K562 (cell line): ENCODE data around the gene ADAM30. TPM values are rescaled to one million over a fixed set of nuclear protein-coding genes. Genes with fewer than 3 reads are reported as not detected.

ENCODE experiments used
- CHCHD3 ChIP-seq: fragments of 250-450 bp; sonication (Bioruptor Pico); IDR thresholded peaks from 2 replicates; pipeline ENCODE4 v2.1.2; 2022; ENCODE audit warnings: mild to moderate bottlenecking
- DEAF1 ChIP-seq: fragments of 450-650 bp; formaldehyde crosslinking; IDR thresholded peaks from 2 replicates; pipeline ENCODE4 v1.4.0; 2020; ENCODE audit warnings: mild to moderate bottlenecking, moderate library complexity
- HNRNPL ChIP-seq: fragments of 200-400 bp; formaldehyde crosslinking; IDR thresholded peaks from 2 replicates; pipeline ENCODE4 v1.6.1; 2017; ENCODE audit warnings: low read depth, mild to moderate bottlenecking, low read length
- MBD1 ChIP-seq: fragments of 250-450 bp; sonication (Bioruptor Pico); IDR thresholded peaks from 2 replicates; pipeline ENCODE4 v1.8.0; 2022; ENCODE audit warnings: inconsistent platforms
- SMC3 ChIP-seq: conservative IDR thresholded peaks from 2 replicates; pipeline ENCODE4 v1.6.1; 2011; ENCODE audit warnings: low read depth, low read length, improper control_type of control experiment; ENCODE audit not compliant: insufficient read depth
- TRIM24 ChIP-seq, 2 experiments: fragments of 450-650 bp; IDR thresholded peaks; 2 replicates each; pipeline ENCODE4 v1.6.1; 2016
- XRCC5 ChIP-seq: fragments of 200-400 bp; formaldehyde crosslinking; IDR thresholded peaks from 2 replicates; pipeline ENCODE4 v1.6.1; 2017; ENCODE audit warnings: low read depth, mild to moderate bottlenecking, low read length
- ZNF24 ChIP-seq: fragments of 450-650 bp; IDR thresholded peaks from 2 replicates; pipeline ENCODE4 v1.6.1; 2016
- ZNF780A ChIP-seq: fragments of 250-450 bp; sonication (Bioruptor Pico); IDR thresholded peaks from 2 replicates; pipeline ENCODE4 v1.5.0; 2021; ENCODE audit warnings: mild to moderate bottlenecking
- polyA plus RNA-seq, 8 experiments: library from polyadenylated mRNA; depleted of rRNA in 4 of 8; stranded (reverse) in 5 of 8; unstranded in 3 of 8; fragments of >200 nt; fragmentation: Nextera tagmentation in 2 of 8; fragmentation: Illumina TruSeq in 1 of 8; extraction: Ambion mirVana in 2 of 8; extraction: Trizol in 1 of 8; gene quantifications; 2 replicates each; pipeline versions ENCODE4 v1.2.1 to v1.2.3, GENCODE V29; 2011 to 2014; ENCODE audit warnings: inconsistent platforms in 1 of 8, missing spikeins in 1 of 8
- total RNA-seq, 7 experiments: library from RNA; depleted of rRNA in 6 of 7; stranded (reverse); fragments of >200 nt in 6 of 7; fragmentation: Illumina TruSeq in 2 of 7; extraction: Trizol in 2 of 7; gene quantifications; 2 replicates each; pipeline versions ENCODE4 v1.2.1 to v1.2.3, GENCODE V29; 2011 to 2021; ENCODE audit warnings: low replicate concordance in 1 of 7

Gene ADAM30
- total and polyA plus RNA-seq, 9 of the 15 experiments (the other 6 are each of a cell fraction or from before 2014, with no cell fraction given): not detected

- TF ChIP-seq CHCHD3 (CRISPR knock-in tag) (no peak), TRIM24 (IDR thresholded peaks at IDR 0.05) (no peak), HNRNPL (no peak), ZNF780A (CRISPR knock-in tag) (no peak), ZNF24 (0 out of 2 replicates have a peak, but pooled peaks have one; percentile 12), XRCC5 (peak; percentile 49; the same call in 1 of the 2 replicates), DEAF1 (CRISPR knock-in tag) (peak; percentile 92), MBD1 (CRISPR knock-in tag) (peak; percentile 44; the same call in 1 of the 2 replicates), SMC3 (peak; percentile 90)
- TF ChIP-seq, all 486 proteins: peak for 24
Measured at GRCh38 chr1:119870917-119871596, 25.3 kb downstream of the ADAM30 start (continued).
